HepG2 (cell line): Measurements from ENCODE around the gene SEPTIN3. TPM values are rescaled to one million over a fixed set of nuclear protein-coding genes. Genes with fewer than 3 reads are reported as not detected.

Source experiments
- ATAC-seq: fragments of 200-7000 bp; cut with Tn5 transposase; 3 replicates; pipeline ENCODE4 v1.9.1; 2020; ENCODE audit warnings: mild to moderate bottlenecking, moderate library complexity
- BruUV-seq: library from RNA; stranded (reverse); fragments of 400-500 nt; replicated peaks from 2 replicates; lab custom pipeline; 2021; lab: Mats Ljungman, UMichigan
- CTCF ChIA-PET: fragments of 300-600 bp; formaldehyde crosslinking; extraction: SDS; loops from one replicate; lab custom pipeline; 2021; ENCODE audit warnings: low total read pairs, inconsistent platforms, low intra/inter-chr PET ratio; lab: Yijun Ruan, JAX
- POLR2A ChIA-PET: fragments of 350-600 bp; sonication (Branson Sonifier 250); formaldehyde crosslinking; loops from one replicate; lab custom pipeline; 2020; ENCODE audit warnings: antibody characterized with exemption, inconsistent platforms; lab: Yijun Ruan, JAX
- DNase-seq: peaks from one replicate; pipeline ENCODE4 v3.0.0-alpha.2; 2015; ENCODE audit warnings: low spot score
- FAIRE-seq: peaks from 3 replicates; lab custom pipeline; 2011; peaks lifted over from hg19 to GRCh38; lab: Jason Lieb, UNC
- H2AFZ ChIP-seq: one replicate; pipeline ENCODE4 v1.6.1; 2011; ENCODE audit warnings: low read length, inconsistent platforms
- H3K27ac ChIP-seq: fragments of 300-600 bp; 3 replicates; pipeline ENCODE4 v1.8.0; 2011; ENCODE audit warnings: mixed run types, mild to moderate bottlenecking, mixed read lengths, low read length, inconsistent platforms; ENCODE audit not compliant: insufficient read depth; ENCODE audit errors: extremely low read length
- H3K27me3 ChIP-seq, 2 experiments: fragments of 200-600 bp in 1 of 2; 2 replicates in 1 of 2; 3 replicates in 1 of 2; pipeline versions ENCODE4 v1.6.0 to v1.8.0; 2011; ENCODE audit warnings: low read length in 2 of 2, mild to moderate bottlenecking in 2 of 2, moderate library complexity in 2 of 2, inconsistent platforms in 1 of 2; ENCODE audit not compliant: insufficient read depth in 2 of 2, control insufficient read depth in 1 of 2
- H3K36me3 ChIP-seq, 2 experiments: fragments of 200-600 bp in 1 of 2; replicated peaks in 1 of 2; 2 replicates in 1 of 2; 3 replicates in 1 of 2; pipeline versions ENCODE4 v1.5.1 to v1.8.0; 2011; ENCODE audit warnings: low read length in 2 of 2, inconsistent platforms in 1 of 2; ENCODE audit not compliant: insufficient read depth in 2 of 2, control insufficient read depth in 1 of 2
- H3K4me1 ChIP-seq: 2 replicates; pipeline ENCODE4 v1.5.1; 2012; ENCODE audit warnings: low read length, inconsistent platforms; ENCODE audit not compliant: insufficient read depth
- H3K4me2 ChIP-seq: 2 replicates; pipeline ENCODE4 v1.6.0; 2011; ENCODE audit warnings: low read depth, low read length, inconsistent platforms
- H3K4me3 ChIP-seq, 3 experiments: fragments of 200-600 bp in 1 of 3; sonication (generic), shearing (Covaris generic) in 1 of 3; replicated peaks in 1 of 3; 2 replicates each; pipeline ENCODE4 v1.5.1; 2011 to 2016; ENCODE audit warnings: low read length in 3 of 3, inconsistent platforms in 2 of 3, low read depth in 2 of 3, mild to moderate bottlenecking in 2 of 3, control low read depth in 1 of 3, mixed read lengths in 1 of 3; ENCODE audit not compliant: insufficient read depth in 1 of 3
- H3K79me2 ChIP-seq: one replicate; pipeline ENCODE4 v1.6.1; 2011; ENCODE audit warnings: low read length, inconsistent platforms; ENCODE audit not compliant: insufficient read depth
- H3K9ac ChIP-seq: 2 replicates; pipeline ENCODE4 v1.6.0; 2011; ENCODE audit warnings: mild to moderate bottlenecking, low read depth, low read length, inconsistent platforms; ENCODE audit not compliant: insufficient read depth
- H3K9me3 ChIP-seq: 2 replicates; pipeline ENCODE4 v1.5.1; 2012; ENCODE audit warnings: mild to moderate bottlenecking, low read length
- H4K20me1 ChIP-seq: 2 replicates; pipeline ENCODE4 v1.6.0; 2011; ENCODE audit warnings: inconsistent platforms, mild to moderate bottlenecking, low read length, moderate library complexity; ENCODE audit not compliant: insufficient read depth
- AHR ChIP-seq: IDR thresholded peaks from 2 replicates; pipeline ENCODE4 v1.6.1; 2018; ENCODE audit warnings: missing genetic modification reagents, missing compliant biosample characterization
- ASH2L ChIP-seq: fragments of 300-600, 200-600 bp; sonication (generic); IDR thresholded peaks from 2 replicates; pipeline ENCODE4 v1.7.0; 2017; ENCODE audit warnings: low read depth, mild to moderate bottlenecking, moderate library complexity, mixed read lengths, low read length; ENCODE audit not compliant: insufficient read length
- CREM ChIP-seq, 2 experiments: sonication (generic) in 1 of 2; formaldehyde crosslinking in 1 of 2; IDR thresholded peaks; 2 replicates each; pipeline versions ENCODE4 v1.4.0 to v1.6.1; 2016 to 2020; ENCODE audit warnings: antibody characterized with exemption in 1 of 2, mild to moderate bottlenecking in 1 of 2, missing genetic modification reagents in 1 of 2
- ISX ChIP-seq: sonication (generic); formaldehyde crosslinking; conservative IDR thresholded peaks from 2 replicates; pipeline ENCODE4 v1.5.0; 2020; ENCODE audit warnings: missing genetic modification reagents
- MXD3 ChIP-seq: IDR thresholded peaks from 2 replicates; pipeline ENCODE4 v1.6.1; 2016; ENCODE audit warnings: mild to moderate bottlenecking, missing biosample characterization, missing genetic modification reagents
- SAFB2 ChIP-seq: sonication (generic); formaldehyde crosslinking; IDR thresholded peaks from 2 replicates; pipeline ENCODE4 v1.5.1; 2020; ENCODE audit warnings: missing genetic modification reagents, low read depth, mild to moderate bottlenecking, borderline replicate concordance
- THAP11 ChIP-seq: IDR thresholded peaks from 2 replicates; pipeline ENCODE4 v1.6.1; 2016; ENCODE audit warnings: missing biosample characterization, missing genetic modification reagents
- TP53 ChIP-seq: sonication (generic); formaldehyde crosslinking; conservative IDR thresholded peaks from 2 replicates; pipeline ENCODE4 v1.4.0; 2020; ENCODE audit warnings: missing genetic modification reagents
- ZFY ChIP-seq: sonication (generic); formaldehyde crosslinking; IDR thresholded peaks from 2 replicates; pipeline ENCODE4 v1.4.0; 2020; ENCODE audit warnings: missing genetic modification reagents
- ZNF557 ChIP-seq: sonication (generic); formaldehyde crosslinking; IDR thresholded peaks from 2 replicates; pipeline ENCODE4 v1.4.0; 2020; ENCODE audit warnings: missing genetic modification reagents
- ZNF562 ChIP-seq: sonication (generic); formaldehyde crosslinking; IDR thresholded peaks from 2 replicates; pipeline ENCODE4 v1.8.0; 2022; ENCODE audit warnings: missing genetic modification reagents, borderline replicate concordance
- ZNF619 ChIP-seq: sonication (generic); formaldehyde crosslinking; IDR thresholded peaks from 2 replicates; pipeline ENCODE4 v1.4.0; 2020; ENCODE audit warnings: mild to moderate bottlenecking, missing genetic modification reagents
- ZNF639 ChIP-seq: conservative IDR thresholded peaks from 2 replicates; pipeline ENCODE4 v1.6.1; 2018; ENCODE audit warnings: missing genetic modification reagents
- ZNF670 ChIP-seq: sonication (generic); formaldehyde crosslinking; IDR thresholded peaks from 2 replicates; pipeline ENCODE4 v1.8.0; 2022; ENCODE audit warnings: mild to moderate bottlenecking, missing genetic modification reagents, borderline replicate concordance
- ZNF678 ChIP-seq: sonication (generic); formaldehyde crosslinking; IDR thresholded peaks from 2 replicates; pipeline ENCODE4 v1.4.0; 2020; ENCODE audit warnings: mild to moderate bottlenecking, missing genetic modification reagents
- ZSCAN12 ChIP-seq: sonication (generic); formaldehyde crosslinking; IDR thresholded peaks from 2 replicates; pipeline ENCODE4 v1.9.0; 2021; ENCODE audit warnings: mild to moderate bottlenecking, missing genetic modification reagents
- WGBS: methylation state at CpG from one replicate; pipeline ENCODE4 v1.1.6; 2017; ENCODE audit warnings: low lambda C conversion rate; 5-methylcytosine and 5-hydroxymethylcytosine counted together
- in situ Hi-C: cut with HindIII; loops from 2 replicates; pipeline ENCODE4 v1.10.0; 2017; ENCODE audit warnings: low pct_unique_long_range_greater_than_20kb; ENCODE audit not compliant: extremely low pct_ligation_motif_present
- intact Hi-C: fragments of 100-400 bp; cut with micrococcal nuclease; formaldehyde crosslinking; loops from one replicate; pipeline ENCODE4 v1.10.0; 2022; ENCODE audit not compliant: unreplicated experiment
- polyA plus RNA-seq, 8 experiments: library from polyadenylated mRNA; depleted of rRNA in 3 of 8; stranded (reverse) in 7 of 8; unstranded in 1 of 8; fragments of >200 nt; fragmentation: Illumina TruSeq in 4 of 8; extraction: Trizol in 4 of 8; gene quantifications; 2 replicates each; pipeline versions ENCODE4 v1.2.1 to v1.2.3, GENCODE V29; 2011 to 2016; ENCODE audit warnings: low read depth in 4 of 8, missing spikeins in 1 of 8, mixed read lengths in 1 of 8; ENCODE audit not compliant: insufficient read depth in 1 of 8
- total RNA-seq, 5 experiments: library from RNA; depleted of rRNA; stranded (reverse); fragments of >200 nt; fragmentation: Illumina TruSeq; extraction: Trizol; gene quantifications; 2 replicates each; pipeline ENCODE4 v1.2.3, GENCODE V29; 2016; ENCODE audit warnings: low read depth in 1 of 5
- TF ChIP-seq, protein P1 (sequence below): sonication (generic); formaldehyde crosslinking; IDR thresholded peaks from 2 replicates; pipeline ENCODE4 v1.4.0; 2020; ENCODE audit warnings: missing genetic modification reagents
- TF ChIP-seq, protein P2 (sequence below): sonication (generic); formaldehyde crosslinking; IDR thresholded peaks from 2 replicates; pipeline ENCODE4 v1.4.0; 2020; ENCODE audit warnings: missing genetic modification reagents, mild to moderate bottlenecking, borderline replicate concordance

SEPTIN3 gene
- total and polyA plus RNA-seq, 2 of the 13 experiments (the other 11 are each of a cell fraction or from before 2014, with no cell fraction given) = 0.04 TPM; not detected in 1

- CTCF ChIA-PET = no interaction called here
Observed at GRCh38 chr22:41971431-41971830, 2.2 kb downstream of the SEPTIN3 start.

More at GRCh38 chr22:41971431-41971830, 2.2 kb downstream of the SEPTIN3 start:
- H3K79me2 ChIP-seq = no peaks in the 10 kb centered on the region
- H3K4me2 ChIP-seq = no peak overlapping the region
- H3K27me3 ChIP-seq = peaks cover 3 to 50% of the 10 kb centered on the region in 2 experiments
- POLR2A ChIA-PET = no interaction called here
- no peak overlapping the region for H3K9ac ChIP-seq
- in situ Hi-C loops = loop anchor here (25.0 kb wide), 1 partner anchor 466 kb away; the partner anchor contains the start of gene NFAM1
- H3K36me3 ChIP-seq = no peaks in the 10 kb centered on the region
- H3K9me3 ChIP-seq = no peaks in the 10 kb centered on the region
- whole genome bisulfite sequencing = 20% methylated on average over 4 of the region's 11 CpGs
- H3K27ac ChIP-seq = no peak overlapping the region
- H3K4me1 ChIP-seq = peaks cover 11% of the 10 kb centered on the region; the same call in 1 of the 2 replicates
- BruUV-seq = no TSS peak
- TF ChIP-seq ZNF562 (CRISPR knock-in tag) (no peak), ZFY (CRISPR knock-in tag) (no peak), ZNF619 (CRISPR knock-in tag) (no peak), ISX (CRISPR knock-in tag) (no peak), ASH2L (no peak), ZNF639 (CRISPR knock-in tag) (no peak), ZSCAN12 (CRISPR knock-in tag) (no peak), MXD3 (CRISPR knock-in tag) (no peak), ZNF678 (CRISPR knock-in tag) (no peak), CREM (IDR thresholded peaks at IDR 0.05) (no peak), CREM (CRISPR knock-in tag; IDR thresholded peaks at IDR 0.05) (no peak), THAP11 (CRISPR knock-in tag) (no peak), AHR (CRISPR knock-in tag) (no peak), TP53 (CRISPR knock-in tag) (no peak), ZNF670 (CRISPR knock-in tag) (no peak), ZNF557 (no peak), SAFB2 (CRISPR knock-in tag) (no peak)
- TF ChIP-seq, protein P1, sequence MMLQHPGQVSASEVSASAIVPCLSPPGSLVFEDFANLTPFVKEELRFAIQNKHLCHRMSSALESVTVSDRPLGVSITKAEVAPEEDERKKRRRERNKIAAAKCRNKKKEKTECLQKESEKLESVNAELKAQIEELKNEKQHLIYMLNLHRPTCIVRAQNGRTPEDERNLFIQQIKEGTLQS (CRISPR knock-in tag) = no peak
- TF ChIP-seq, protein P2, sequence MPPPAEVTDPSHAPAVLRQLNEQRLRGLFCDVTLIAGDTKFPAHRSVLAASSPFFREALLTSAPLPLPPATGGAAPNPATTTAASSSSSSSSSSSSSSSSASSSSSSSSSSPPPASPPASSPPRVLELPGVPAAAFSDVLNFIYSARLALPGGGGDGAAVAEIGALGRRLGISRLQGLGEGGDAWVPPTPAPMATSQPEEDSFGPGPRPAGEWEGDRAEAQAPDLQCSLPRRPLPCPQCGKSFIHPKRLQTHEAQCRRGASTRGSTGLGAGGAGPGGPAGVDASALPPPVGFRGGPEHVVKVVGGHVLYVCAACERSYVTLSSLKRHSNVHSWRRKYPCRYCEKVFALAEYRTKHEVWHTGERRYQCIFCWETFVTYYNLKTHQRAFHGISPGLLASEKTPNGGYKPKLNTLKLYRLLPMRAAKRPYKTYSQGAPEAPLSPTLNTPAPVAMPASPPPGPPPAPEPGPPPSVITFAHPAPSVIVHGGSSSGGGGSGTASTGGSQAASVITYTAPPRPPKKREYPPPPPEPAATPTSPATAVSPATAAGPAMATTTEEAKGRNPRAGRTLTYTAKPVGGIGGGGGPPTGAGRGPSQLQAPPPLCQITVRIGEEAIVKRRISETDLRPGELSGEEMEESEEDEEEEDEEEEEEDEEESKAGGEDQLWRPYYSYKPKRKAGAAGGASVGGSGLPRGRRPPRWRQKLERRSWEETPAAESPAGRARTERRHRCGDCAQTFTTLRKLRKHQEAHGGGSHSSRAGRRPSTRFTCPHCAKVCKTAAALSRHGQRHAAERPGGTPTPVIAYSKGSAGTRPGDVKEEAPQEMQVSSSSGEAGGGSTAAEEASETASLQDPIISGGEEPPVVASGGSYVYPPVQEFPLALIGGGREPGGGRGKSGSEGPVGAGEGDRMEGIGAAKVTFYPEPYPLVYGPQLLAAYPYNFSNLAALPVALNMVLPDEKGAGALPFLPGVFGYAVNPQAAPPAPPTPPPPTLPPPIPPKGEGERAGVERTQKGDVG (CRISPR knock-in tag) = no peak
- TF ChIP-seq, all 625 proteins: peak for 0
- DNase-seq (no peak), ATAC-seq (no peak), FAIRE-seq (no peak)
- no peak overlapping the region for H2AFZ ChIP-seq
- no peaks in the 10 kb centered on the region for H4K20me1 ChIP-seq
- intact Hi-C loops = no loop called here
- H3K4me3 ChIP-seq = no peak overlapping the region
